Gastroesophageal sphincter (tissue), 3 donors: Measurements from ENCODE around the gene PRKN.

Experiments used
- EP300 ChIP-seq: sonication (generic); formaldehyde crosslinking; IDR thresholded peaks from one replicate; pipeline ENCODE4 v1.6.1; 2017; ENCODE audit warnings: antibody characterized with exemption, mild to moderate bottlenecking
- POLR2A ChIP-seq, 2 donors: fragments of 450-650 bp; IDR thresholded peaks; one replicate each; pipeline ENCODE4 v1.6.1; 2017; ENCODE audit warnings: antibody characterized with exemption in 2 of 2, mild to moderate bottlenecking in 2 of 2, moderate library complexity in 1 of 2
- POLR2AphosphoS5 ChIP-seq: sonication (generic); formaldehyde crosslinking; IDR thresholded peaks from one replicate; pipeline ENCODE4 v1.6.1; 2017; ENCODE audit warnings: antibody characterized with exemption
- TF ChIP-seq, protein P1 (sequence below), 4 experiments: fragments of 200-600 bp in 2 of 4; fragments of 450-650 bp in 2 of 4; sonication (generic) in 1 of 4; IDR thresholded peaks; one replicate each; pipeline ENCODE4 v1.5.1; 2017 to 2019; ENCODE audit warnings: antibody characterized with exemption in 4 of 4, mild to moderate bottlenecking in 2 of 4, moderate library complexity in 2 of 4

DNA sequence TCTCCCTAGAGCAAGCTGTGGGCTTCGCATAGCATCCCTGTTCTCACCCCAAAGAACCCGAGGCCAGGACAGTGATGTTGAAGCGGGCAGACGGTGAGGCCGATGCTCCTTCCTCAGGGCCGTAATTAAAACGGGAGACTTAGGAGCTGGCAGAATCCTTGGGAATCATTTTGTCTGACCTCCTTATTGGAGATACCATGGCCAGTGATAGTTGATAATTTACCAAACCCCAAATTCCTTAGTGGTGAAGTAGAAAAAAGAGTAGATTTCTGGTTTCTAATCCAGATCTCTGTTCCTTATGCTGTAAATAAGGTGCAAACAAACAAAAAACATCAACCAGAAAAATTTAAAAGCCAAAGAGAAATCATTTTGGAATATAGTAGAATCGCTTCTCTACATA lies 1092.7 kb downstream of the PRKN start:
- TF ChIP-seq, protein P1, sequence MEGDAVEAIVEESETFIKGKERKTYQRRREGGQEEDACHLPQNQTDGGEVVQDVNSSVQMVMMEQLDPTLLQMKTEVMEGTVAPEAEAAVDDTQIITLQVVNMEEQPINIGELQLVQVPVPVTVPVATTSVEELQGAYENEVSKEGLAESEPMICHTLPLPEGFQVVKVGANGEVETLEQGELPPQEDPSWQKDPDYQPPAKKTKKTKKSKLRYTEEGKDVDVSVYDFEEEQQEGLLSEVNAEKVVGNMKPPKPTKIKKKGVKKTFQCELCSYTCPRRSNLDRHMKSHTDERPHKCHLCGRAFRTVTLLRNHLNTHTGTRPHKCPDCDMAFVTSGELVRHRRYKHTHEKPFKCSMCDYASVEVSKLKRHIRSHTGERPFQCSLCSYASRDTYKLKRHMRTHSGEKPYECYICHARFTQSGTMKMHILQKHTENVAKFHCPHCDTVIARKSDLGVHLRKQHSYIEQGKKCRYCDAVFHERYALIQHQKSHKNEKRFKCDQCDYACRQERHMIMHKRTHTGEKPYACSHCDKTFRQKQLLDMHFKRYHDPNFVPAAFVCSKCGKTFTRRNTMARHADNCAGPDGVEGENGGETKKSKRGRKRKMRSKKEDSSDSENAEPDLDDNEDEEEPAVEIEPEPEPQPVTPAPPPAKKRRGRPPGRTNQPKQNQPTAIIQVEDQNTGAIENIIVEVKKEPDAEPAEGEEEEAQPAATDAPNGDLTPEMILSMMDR (IDR thresholded peaks at IDR 0.05) = no peak
- no peak for TF ChIP-seq EP300
- no peak for TF ChIP-seq POLR2AphosphoS5
- no peak for TF ChIP-seq POLR2A (IDR thresholded peaks at IDR 0.05)
